HCEC 1CT (cell line): ENCODE results near the gene GPR37.
A peak's percentile ranks its signal among the peaks of the same experiment; 100 is the strongest.

Source experiments
- DNase-seq: peaks from one replicate; pipeline ENCODE4 v3.0.0-alpha.2; 2017

GPR37 gene

GRCh38 chr7:124779194-124779593 is 13.6 kb upstream of the GPR37 start:
- DNase-seq: no peak

- no peak for DNase-seq
Measured at GRCh38 chr7:124777268-124777667, 11.7 kb upstream of the GPR37 start.

- no peak for DNase-seq
Measured at GRCh38 chr7:124776153-124776552, 10.6 kb upstream of the GPR37 start.

- DNase-seq: no peak
Measured at GRCh38 chr7:124775422-124775821, 9.8 kb upstream of the GPR37 start.

GRCh38 chr7:124773938-124774337 is 8.3 kb upstream of the GPR37 start:
- no peak for DNase-seq

GRCh38 chr7:124773339-124773738 is 7.7 kb upstream of the GPR37 start:
- DNase-seq: no peak

GRCh38 chr7:124769136-124769535 is 3.5 kb upstream of the GPR37 start:
- no peak for DNase-seq

- no peak for DNase-seq
Measured at GRCh38 chr7:124768525-124768924, 2.9 kb upstream of the GPR37 start.

GRCh38 chr7:124764847-124765400 is 668 bp downstream of the GPR37 start:
- peak; percentile 20 for DNase-seq

GRCh38 chr7:124764051-124764846 is 1.3 kb downstream of the GPR37 start:
- DNase-seq: no peak

GRCh38 chr7:124762611-124763143 is 2.9 kb downstream of the GPR37 start:
- no peak for DNase-seq

- no peak for DNase-seq
Measured at GRCh38 chr7:124761164-124761715, 4.4 kb downstream of the GPR37 start.

GRCh38 chr7:124758327-124758726 is 7.3 kb downstream of the GPR37 start:
- DNase-seq: peak; percentile 72

- no peak for DNase-seq
Measured at GRCh38 chr7:124754576-124755268, 10.9 kb downstream of the GPR37 start.

GRCh38 chr7:124752310-124752709 is 13.3 kb downstream of the GPR37 start:
- peak; percentile 85 for DNase-seq

- no peak for DNase-seq
Measured at GRCh38 chr7:124751027-124751426, 14.6 kb downstream of the GPR37 start.

- no peak for DNase-seq
Measured at GRCh38 chr7:124747072-124747471, 18.5 kb downstream of the GPR37 start.

GRCh38 chr7:124738639-124739038 is 27.0 kb downstream of the GPR37 start:
- DNase-seq: no peak

GRCh38 chr7:124737760-124738300 is 27.8 kb downstream of the GPR37 start:
- no peak for DNase-seq

GRCh38 chr7:124728610-124729009 is 37.0 kb downstream of the GPR37 start:
- DNase-seq: peak; percentile 18

- DNase-seq: no peak
Measured at GRCh38 chr7:124724507-124725192, 40.9 kb downstream of the GPR37 start.

- DNase-seq: no peak
Measured at GRCh38 chr7:124724079-124724478, 41.5 kb downstream of the GPR37 start.

- DNase-seq: peak; percentile 91
Measured at GRCh38 chr7:124723012-124723411, 42.6 kb downstream of the GPR37 start.
